ENCODE results near the gene PPA2.
"Not testable (repeated sequence)": the region's sequence is repeated elsewhere in the genome, so short reads cannot be mapped to it uniquely, and the experiment has no call there.

PPA2 gene

DNA sequence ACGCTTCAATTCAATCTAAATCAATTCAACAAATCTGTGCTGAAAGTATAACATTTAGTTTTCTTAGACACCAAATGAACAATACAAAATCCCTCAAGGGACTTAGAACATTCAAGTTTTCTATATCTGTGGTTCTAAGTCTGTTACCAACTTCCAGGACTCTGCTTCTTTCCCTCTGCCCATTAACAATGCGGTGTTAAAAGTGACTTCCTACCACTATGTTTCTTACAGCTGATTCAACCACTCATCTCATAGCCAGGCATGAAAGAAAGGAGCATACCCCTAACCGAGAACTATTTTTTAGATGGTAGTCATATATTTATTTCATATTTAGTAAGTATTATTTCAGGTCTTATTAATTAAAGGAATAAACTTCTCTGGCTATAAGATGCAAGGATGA, 38.9 kb downstream of the PPA2 start:
- Mint-ChIP-seq H3K36me3 (ENCODE audit: low read depth) (peaks cover 85% of the 10 kb centered on the region), H3K4me3 (no peak overlapping the region), H3K27me3 (no peaks in the 10 kb centered on the region), H3K4me1 (ENCODE audit: low read depth) (peaks cover 8% of the 10 kb centered on the region), H3K9me3 (peaks cover 25% of the 10 kb centered on the region), H3K27ac (no peak overlapping the region)

- H3K4me3 Mint-ChIP-seq: no peak overlapping the region
Measured at GRCh38 chr4:105433421-105433820, 40.4 kb downstream of the PPA2 start.

GRCh38 chr4:105432438-105432837, 41.4 kb downstream of the PPA2 start:
- peaks cover 8% of the 10 kb centered on the region for H3K4me1 Mint-ChIP-seq (ENCODE audit: low read depth)

More at GRCh38 chr4:105433421-105433820, 40.4 kb downstream of the PPA2 start:
- Mint-ChIP-seq H3K4me1 (ENCODE audit: low read depth) (peaks cover 8% of the 10 kb centered on the region), H3K9me3 (peaks cover 26% of the 10 kb centered on the region), H3K36me3 (ENCODE audit: low read depth) (peaks cover 83% of the 10 kb centered on the region), H3K27me3 (no peaks in the 10 kb centered on the region), H3K27ac (no peak overlapping the region)

DNA sequence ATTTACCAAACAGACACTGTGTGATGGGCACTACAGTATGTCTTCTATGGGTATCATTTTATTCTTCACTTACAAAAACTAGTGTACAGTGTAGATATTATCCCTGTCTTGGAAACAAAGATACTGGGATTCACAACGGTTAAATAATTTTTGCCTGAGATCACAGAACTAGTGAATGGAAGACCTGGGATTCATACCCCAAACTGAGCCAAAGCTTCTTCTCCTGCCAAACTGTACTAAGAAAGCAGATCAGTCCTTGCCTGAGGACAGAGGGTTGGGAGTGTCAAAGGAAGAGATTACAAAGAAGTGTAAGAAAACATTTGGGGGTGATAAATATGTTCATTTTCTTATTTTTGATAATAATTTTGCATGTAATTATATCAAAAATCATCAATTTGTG, 43.1 kb downstream of the PPA2 start:
- H3K36me3 Mint-ChIP-seq (ENCODE audit: low read depth): peaks cover 82% of the 10 kb centered on the region

More at GRCh38 chr4:105432438-105432837, 41.4 kb downstream of the PPA2 start:
- no peaks in the 10 kb centered on the region for H3K27me3 Mint-ChIP-seq
- H3K9me3 Mint-ChIP-seq: peaks cover 27% of the 10 kb centered on the region
- H3K27ac Mint-ChIP-seq: no peak overlapping the region
- H3K4me3 Mint-ChIP-seq: no peak overlapping the region
- H3K36me3 Mint-ChIP-seq (ENCODE audit: low read depth): peaks cover 83% of the 10 kb centered on the region

GRCh38 chr4:105426187-105426897, 47.5 kb downstream of the PPA2 start:
- Mint-ChIP-seq H3K27ac (no peak overlapping the region), H3K4me1 (ENCODE audit: low read depth) (peaks cover 10% of the 10 kb centered on the region), H3K4me3 (no peak overlapping the region), H3K9me3 (peaks cover 15% of the 10 kb centered on the region), H3K36me3 (ENCODE audit: low read depth) (peaks cover 87% of the 10 kb centered on the region), H3K27me3 (no peaks in the 10 kb centered on the region)

More for the DNA sequence above, 43.1 kb downstream of the PPA2 start:
- Mint-ChIP-seq H3K27me3 (no peaks in the 10 kb centered on the region), H3K4me3 (no peak overlapping the region), H3K4me1 (ENCODE audit: low read depth) (peaks cover 7% of the 10 kb centered on the region), H3K27ac (no peak overlapping the region), H3K9me3 (peaks cover 15% of the 10 kb centered on the region)

GRCh38 chr4:105422207-105422920, 51.5 kb downstream of the PPA2 start:
- H3K4me3 Mint-ChIP-seq: no peak overlapping the region
- peaks cover 13% of the 10 kb centered on the region for H3K4me1 Mint-ChIP-seq (ENCODE audit: low read depth)
- peaks cover 82% of the 10 kb centered on the region for H3K36me3 Mint-ChIP-seq (ENCODE audit: low read depth)
- H3K27me3 Mint-ChIP-seq: no peaks in the 10 kb centered on the region
- H3K27ac Mint-ChIP-seq: no peak overlapping the region
- peaks cover 11% of the 10 kb centered on the region for H3K9me3 Mint-ChIP-seq

- Mint-ChIP-seq H3K4me1 (ENCODE audit: low read depth) (peaks cover 5% of the 10 kb centered on the region), H3K36me3 (ENCODE audit: low read depth) (peaks cover 65% of the 10 kb centered on the region), H3K27me3 (no peaks in the 10 kb centered on the region), H3K4me3 (no peak overlapping the region), H3K27ac (no peak overlapping the region), H3K9me3 (peaks cover 1% of the 10 kb centered on the region)
Measured at GRCh38 chr4:105417624-105418023, 56.2 kb downstream of the PPA2 start.

DNA sequence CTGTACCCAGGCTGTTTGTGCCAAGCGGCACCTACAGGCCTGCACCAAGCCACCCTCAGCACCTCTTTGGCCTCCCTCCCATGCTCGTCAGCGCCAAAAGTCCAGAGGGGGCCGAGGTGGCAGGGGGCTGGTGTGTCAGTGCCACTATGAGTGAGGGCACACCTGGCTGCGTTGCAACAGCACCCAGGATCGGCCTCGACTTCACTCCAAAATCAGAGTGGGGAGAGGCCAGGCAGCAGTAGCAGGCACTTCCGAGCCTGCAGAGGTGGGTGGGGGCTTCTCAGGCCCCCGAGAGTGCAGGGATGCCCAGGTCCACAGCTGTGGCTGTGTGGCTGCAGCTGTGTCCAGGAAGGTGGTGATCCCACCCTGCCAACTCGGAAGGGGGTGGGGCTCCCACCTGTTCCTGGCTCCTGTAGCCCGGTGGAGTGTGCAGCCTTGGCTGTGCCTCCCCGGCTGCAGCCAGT, 58.5 kb downstream of the PPA2 start:
- Mint-ChIP-seq H3K27ac (no peak overlapping the region), H3K27me3 (no peaks in the 10 kb centered on the region), H3K9me3 (peaks cover 11% of the 10 kb centered on the region), H3K36me3 (ENCODE audit: low read depth) (peaks cover 70% of the 10 kb centered on the region), H3K4me3 (no peak overlapping the region), H3K4me1 (ENCODE audit: low read depth) (peaks cover 2% of the 10 kb centered on the region)

DNA sequence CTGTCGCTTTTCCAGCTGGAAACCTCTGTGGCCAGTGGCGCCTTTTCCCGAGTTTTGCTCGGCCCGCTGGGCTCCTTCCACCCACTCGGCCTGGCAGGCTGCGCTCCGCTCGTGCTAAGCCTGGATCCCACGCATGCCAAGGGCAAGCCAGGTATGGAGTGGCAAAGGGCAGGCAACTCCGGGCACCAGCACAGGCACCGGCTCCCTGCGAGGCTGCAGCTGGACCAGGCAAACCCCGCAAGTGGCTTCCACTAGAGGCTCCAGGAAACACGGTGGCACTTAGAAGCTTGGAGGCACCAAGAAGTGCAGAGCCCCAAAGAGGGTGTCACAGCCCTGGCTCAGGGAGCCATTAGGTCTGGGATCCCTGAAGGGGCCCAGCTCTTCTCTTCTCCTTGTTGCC, 59.5 kb downstream of the PPA2 start:
- Mint-ChIP-seq H3K9me3 (peaks cover 15% of the 10 kb centered on the region), H3K27me3 (no peaks in the 10 kb centered on the region), H3K4me3 (no peak overlapping the region), H3K36me3 (ENCODE audit: low read depth) (peaks cover 75% of the 10 kb centered on the region), H3K4me1 (ENCODE audit: low read depth) (peaks cover 7% of the 10 kb centered on the region), H3K27ac (no peak overlapping the region)

- peaks cover 16% of the 10 kb centered on the region for H3K4me1 Mint-ChIP-seq (ENCODE audit: low read depth)
- not testable (repeated sequence) for H3K4me3 Mint-ChIP-seq, H3K27me3 Mint-ChIP-seq, H3K27ac Mint-ChIP-seq
- peaks cover 87% of the 10 kb centered on the region for H3K36me3 Mint-ChIP-seq (ENCODE audit: low read depth)
- H3K9me3 Mint-ChIP-seq: peaks cover 25% of the 10 kb centered on the region
Measured at GRCh38 chr4:105409135-105409534, 64.7 kb downstream of the PPA2 start.

DNA sequence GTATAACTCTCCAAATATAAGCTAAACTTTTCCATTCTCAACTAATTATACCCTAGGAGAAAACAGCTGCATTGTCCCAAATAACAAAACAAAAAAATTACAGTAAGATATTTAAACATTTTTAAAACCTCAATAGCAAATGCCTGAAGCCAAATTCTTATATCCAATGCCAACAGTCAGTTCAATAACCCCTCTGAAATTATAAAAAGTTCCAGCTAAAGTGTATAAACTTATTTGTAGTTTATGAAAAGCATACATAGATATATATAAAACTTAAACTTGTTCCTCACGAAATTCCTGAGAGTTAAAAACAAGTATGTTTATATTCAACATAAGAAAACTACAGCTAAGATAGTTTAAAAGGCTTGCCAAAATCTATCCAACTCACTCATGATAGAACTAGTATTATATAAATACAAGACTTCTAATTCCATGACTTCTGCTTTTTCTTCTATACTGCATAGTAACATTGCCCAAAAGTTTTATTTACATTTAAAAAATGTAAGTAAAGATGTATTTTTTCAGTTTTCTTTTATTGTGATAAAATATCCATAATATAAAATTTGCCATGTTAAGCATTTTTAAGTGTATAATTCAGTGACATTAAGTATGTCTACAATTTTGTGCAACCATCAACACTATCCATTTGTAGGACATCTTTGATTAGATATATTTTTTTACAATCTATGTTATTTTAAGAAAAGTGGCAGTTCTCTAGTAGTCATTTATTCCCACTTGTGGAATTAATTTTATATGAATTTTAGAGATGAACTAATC, 72.8 kb downstream of the PPA2 start:
- Mint-ChIP-seq H3K36me3 (ENCODE audit: low read depth) (peaks cover 46% of the 10 kb centered on the region), H3K27me3 (no peaks in the 10 kb centered on the region)

GRCh38 chr4:105399532-105400161, 74.2 kb downstream of the PPA2 start:
- Mint-ChIP-seq H3K27me3 (no peaks in the 10 kb centered on the region), H3K4me1 (ENCODE audit: low read depth) (no peaks in the 10 kb centered on the region), H3K36me3 (ENCODE audit: low read depth) (peaks cover 44% of the 10 kb centered on the region), H3K9me3 (no peaks in the 10 kb centered on the region), H3K27ac (no peak overlapping the region), H3K4me3 (no peak overlapping the region)

More for the DNA sequence above, 72.8 kb downstream of the PPA2 start:
- Mint-ChIP-seq H3K4me3 (no peak overlapping the region), H3K9me3 (no peaks in the 10 kb centered on the region), H3K27ac (no peak overlapping the region), H3K4me1 (ENCODE audit: low read depth) (peaks cover 6% of the 10 kb centered on the region)

GRCh38 chr4:105392858-105393257, 81.0 kb downstream of the PPA2 start:
- no peaks in the 10 kb centered on the region for H3K27me3 Mint-ChIP-seq
- no peak overlapping the region for H3K27ac Mint-ChIP-seq
- H3K4me3 Mint-ChIP-seq: no peak overlapping the region
- no peaks in the 10 kb centered on the region for H3K9me3 Mint-ChIP-seq
- peaks cover 47% of the 10 kb centered on the region for H3K36me3 Mint-ChIP-seq (ENCODE audit: low read depth)
- no peaks in the 10 kb centered on the region for H3K4me1 Mint-ChIP-seq (ENCODE audit: low read depth)

DNA sequence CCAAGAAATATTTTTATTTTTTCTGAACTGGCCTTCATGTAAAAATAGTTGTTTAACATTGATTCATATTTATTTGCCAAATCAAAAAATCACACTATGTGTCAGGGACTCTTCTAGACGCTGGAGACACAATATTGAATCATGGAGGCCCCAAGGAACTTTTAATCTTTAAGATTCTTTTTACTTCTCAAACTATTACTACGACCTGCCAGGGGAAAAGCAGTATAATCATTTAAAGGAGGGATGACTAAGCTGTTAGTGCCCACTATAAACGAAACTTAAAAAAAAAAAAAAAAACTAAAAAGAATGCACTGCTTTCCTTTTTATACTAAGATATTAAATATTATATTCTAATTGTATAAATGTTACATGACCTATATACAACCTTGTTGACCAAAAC, 84.7 kb downstream of the PPA2 start:
- peaks cover 50% of the 10 kb centered on the region for H3K36me3 Mint-ChIP-seq (ENCODE audit: low read depth)
- no peak overlapping the region for H3K4me3 Mint-ChIP-seq
- H3K27ac Mint-ChIP-seq: no peak overlapping the region
- no peaks in the 10 kb centered on the region for H3K27me3 Mint-ChIP-seq
- no peaks in the 10 kb centered on the region for H3K9me3 Mint-ChIP-seq
- H3K4me1 Mint-ChIP-seq (ENCODE audit: low read depth): no peaks in the 10 kb centered on the region
